Stomach smooth muscle (tissue), 2 donors: Measurements from ENCODE around the gene FAM227B.

Experiments
- H3K27ac ChIP-seq: one replicate; pipeline ENCODE4 v1.7.0; 2013; ENCODE audit warnings: mild to moderate bottlenecking, low read length, inconsistent platforms
- H3K27me3 ChIP-seq, 2 donors: one replicate each; pipeline ENCODE4 v1.7.0; 2013; ENCODE audit warnings: low read length in 2 of 2; ENCODE audit not compliant: insufficient read depth in 2 of 2, control insufficient read depth in 1 of 2
- H3K36me3 ChIP-seq, 2 donors: one replicate each; pipeline ENCODE4 v1.7.0; 2013; ENCODE audit warnings: low read length in 2 of 2; ENCODE audit not compliant: control insufficient read depth in 2 of 2, insufficient read depth in 2 of 2
- H3K4me1 ChIP-seq: one replicate; pipeline ENCODE4 v1.7.0; 2013; ENCODE audit warnings: low read length; ENCODE audit not compliant: control insufficient read depth, insufficient read depth
- H3K4me3 ChIP-seq, 2 donors: one replicate each; pipeline ENCODE4 v1.7.0; 2013; ENCODE audit warnings: low read length in 2 of 2
- H3K9ac ChIP-seq, 2 donors: one replicate each; pipeline ENCODE4 v1.7.0; 2013; ENCODE audit warnings: low read length in 2 of 2, mild to moderate bottlenecking in 1 of 2
- H3K9me3 ChIP-seq, 2 donors: one replicate each; pipeline ENCODE4 v1.7.0; 2013; ENCODE audit warnings: low read length in 2 of 2; ENCODE audit not compliant: control insufficient read depth in 2 of 2
- donor health status: healthy.
- donor health status: Pancreatic carcinoma.

Gene FAM227B

GRCh38 chr15:49287481-49287880, 333.1 kb downstream of the FAM227B start:
- Histone ChIP-seq H3K27me3 (no peaks in the 10 kb centered on the region), H3K36me3 (peaks cover 5 to 15% of the 10 kb centered on the region in 2 donors), H3K4me3 (no peak overlapping the region), H3K4me1 (peaks cover 3% of the 10 kb centered on the region), H3K9me3 (no peaks in the 10 kb centered on the region), H3K27ac (no peak overlapping the region), H3K9ac (no peak overlapping the region)

GRCh38 chr15:49286649-49287404, 333.8 kb downstream of the FAM227B start:
- H3K27me3 ChIP-seq: no peaks in the 10 kb centered on the region
- no peaks in the 10 kb centered on the region for H3K9me3 ChIP-seq
- no peak overlapping the region for H3K9ac ChIP-seq
- peaks cover 3% of the 10 kb centered on the region for H3K4me1 ChIP-seq
- H3K36me3 ChIP-seq: peaks cover 5 to 15% of the 10 kb centered on the region in 2 donors
- no peak overlapping the region for H3K27ac ChIP-seq
- no peak overlapping the region for H3K4me3 ChIP-seq

- no peak overlapping the region for H3K9ac ChIP-seq
- H3K27me3 ChIP-seq: no peaks in the 10 kb centered on the region
- H3K4me3 ChIP-seq: no peak overlapping the region
- no peaks in the 10 kb centered on the region for H3K4me1 ChIP-seq
- no peak overlapping the region for H3K27ac ChIP-seq
- H3K36me3 ChIP-seq: peaks cover 5 to 15% of the 10 kb centered on the region in 2 donors
- no peaks in the 10 kb centered on the region for H3K9me3 ChIP-seq
Observed at GRCh38 chr15:49282366-49282765, 338.3 kb downstream of the FAM227B start.

GRCh38 chr15:49279521-49280456, 340.8 kb downstream of the FAM227B start:
- H3K4me3 ChIP-seq: no peak overlapping the region
- H3K4me1 ChIP-seq: no peaks in the 10 kb centered on the region
- no peak overlapping the region for H3K27ac ChIP-seq
- no peak overlapping the region for H3K9ac ChIP-seq
- no peaks in the 10 kb centered on the region for H3K9me3 ChIP-seq
- no peaks in the 10 kb centered on the region for H3K27me3 ChIP-seq
- peaks cover 5 to 11% of the 10 kb centered on the region in 2 donors for H3K36me3 ChIP-seq

GRCh38 chr15:49278751-49279150, 341.9 kb downstream of the FAM227B start:
- no peak overlapping the region for H3K27ac ChIP-seq

More at GRCh38 chr15:49278751-49279150, 341.9 kb downstream of the FAM227B start:
- Histone ChIP-seq H3K27me3 (no peaks in the 10 kb centered on the region), H3K9ac (no peak overlapping the region), H3K36me3 (peaks cover 3 to 7% of the 10 kb centered on the region in 2 donors), H3K9me3 (no peaks in the 10 kb centered on the region), H3K4me3 (no peak overlapping the region), H3K4me1 (no peaks in the 10 kb centered on the region)
